ENCODE data around the gene NKIRAS1. TPM values are rescaled to one million over a fixed set of nuclear protein-coding genes. Genes with fewer than 3 reads are reported as not detected.

NKIRAS1 gene
- 21.7 and 28.1 TPM in 2 replicates for total RNA-seq

GRCh38 chr3:23916886-23917678 lies at the start of gene NKIRAS1, which contains the start of gene RPL15:
Gene NKIRAS1 (minus strand): TSS chr3:23916990. CDS start chr3:23910904, 6,086 bp downstream.
Gene RPL15 (plus strand): TSS chr3:23917132. CDS start chr3:23917860, 728 bp downstream.

GRCh38 chr3:23944861-23945662 lies 28.3 kb upstream of the NKIRAS1 start, which contains the start of gene NR1D2:
Gene NR1D2 (plus strand): TSS chr3:23945286. CDS start chr3:23945579, 293 bp downstream.

Other genes starting within 250 kb of the NKIRAS1 start
- 82.7 and 94.4 TPM in 2 replicates for gene UBE2E1, start 111.0 kb downstream of the NKIRAS1 start, total RNA-seq
- gene RPL15, start 142 bp upstream of the NKIRAS1 start, total RNA-seq = 1,301 and 1,877 TPM in 2 replicates
- gene NR1D2, start 28.3 kb upstream of the NKIRAS1 start, total RNA-seq = 67.8 and 87.3 TPM in 2 replicates

Measured in hair follicle dermal papilla cell (primary cell).